H1 (cell line): Measurements from ENCODE around the gene UBE3B. TPM values are rescaled to one million over a fixed set of nuclear protein-coding genes. Genes with fewer than 3 reads are reported as not detected.

Experiments used
- CTCF ChIA-PET: fragments of 300-600 bp; sonication (Branson Sonifier 250); formaldehyde crosslinking; loops from one replicate; lab custom pipeline; 2021; ENCODE audit not compliant: partially characterized antibody; lab: Charles Lee
- POLR2A ChIA-PET: fragments of 300-600 bp; sonication (Branson Sonifier 250); formaldehyde crosslinking; loops from one replicate; lab custom pipeline; 2021; ENCODE audit warnings: inconsistent platforms; ENCODE audit not compliant: partially characterized antibody; lab: Charles Lee
- DNase-seq, 2 experiments: peaks; one replicate each; pipeline versions ENCODE4 v3.0.0 to v3.0.0-alpha.2; 2010 to 2022; ENCODE audit warnings: low spot score in 2 of 2, low read depth in 1 of 2, mixed read lengths in 1 of 2
- FAIRE-seq: peaks from 2 replicates; lab custom pipeline; 2011; peaks lifted over from hg19 to GRCh38; lab: Jason Lieb, UNC
- H2AFZ ChIP-seq: 2 replicates; pipeline ENCODE4 v1.8.1; 2012; ENCODE audit warnings: low read length, inconsistent platforms
- H2AK5ac ChIP-seq: 2 replicates; pipeline ENCODE4 v1.6.1; 2013; ENCODE audit warnings: low read depth, low read length
- H2BK120ac ChIP-seq: replicated peaks from 2 replicates; pipeline ENCODE3; 2013; ENCODE audit warnings: low read depth, low read length, inconsistent platforms
- H2BK12ac ChIP-seq: 2 replicates; pipeline ENCODE4 v1.6.1; 2013; ENCODE audit warnings: low read depth, low read length
- H2BK15ac ChIP-seq: 2 replicates; pipeline ENCODE4 v1.6.1; 2013; ENCODE audit warnings: low read length
- H2BK20ac ChIP-seq: 2 replicates; pipeline ENCODE4 v1.6.1; 2013; ENCODE audit warnings: low read length
- H2BK5ac ChIP-seq: 2 replicates; pipeline ENCODE4 v1.6.1; 2013; ENCODE audit warnings: low read depth, low read length
- H3K14ac ChIP-seq: 2 replicates; pipeline ENCODE4 v1.6.1; 2013; ENCODE audit warnings: inconsistent platforms; ENCODE audit not compliant: insufficient read length
- H3K18ac ChIP-seq: 2 replicates; pipeline ENCODE4 v1.6.1; 2013; ENCODE audit warnings: low read length; ENCODE audit errors: extremely low read depth
- H3K23ac ChIP-seq: 2 replicates; pipeline ENCODE4 v1.6.1; 2013; ENCODE audit warnings: inconsistent platforms; ENCODE audit not compliant: insufficient read length
- H3K23me2 ChIP-seq: 2 replicates; pipeline ENCODE4 v1.6.1; 2013; ENCODE audit warnings: low read depth, low read length
- H3K27ac ChIP-seq: 2 replicates; pipeline ENCODE4 v1.6.1; 2011; ENCODE audit warnings: low read depth, low read length, inconsistent platforms
- H3K27me3 ChIP-seq, 4 experiments: replicated peaks in 1 of 4; 1 replicate in 1 of 4; 2 replicates in 3 of 4; pipeline versions ENCODE4 v1.6.1 to v1.8.1; 2011 to 2013; ENCODE audit warnings: low read length in 3 of 4, mild to moderate bottlenecking in 3 of 4, inconsistent platforms in 2 of 4, mixed read lengths in 2 of 4, moderate library complexity in 1 of 4; ENCODE audit not compliant: control insufficient read depth in 3 of 4, insufficient read depth in 3 of 4; ENCODE audit errors: extremely low read depth in 1 of 4
- H3K36me3 ChIP-seq, 4 experiments: 2 replicates each; pipeline versions ENCODE4 v1.6.1 to v1.8.1; 2011 to 2013; ENCODE audit warnings: mild to moderate bottlenecking in 4 of 4, low read length in 3 of 4, moderate library complexity in 2 of 4, control low read depth in 1 of 4, inconsistent platforms in 1 of 4; ENCODE audit not compliant: insufficient read depth in 4 of 4, control insufficient read depth in 2 of 4
- H3K4ac ChIP-seq: replicated peaks from 2 replicates; pipeline ENCODE3; 2013; ENCODE audit warnings: low read length, low read depth, mixed read lengths, inconsistent platforms; ENCODE audit not compliant: insufficient read length
- H3K4me1 ChIP-seq, 4 experiments: replicated peaks in 1 of 4; 1 replicate in 1 of 4; 2 replicates in 3 of 4; pipeline versions ENCODE4 v1.6.1 to v1.8.1; 2011 to 2013; ENCODE audit warnings: low read length in 3 of 4, inconsistent platforms in 2 of 4, mixed read lengths in 1 of 4; ENCODE audit not compliant: insufficient read depth in 4 of 4, control insufficient read depth in 3 of 4
- H3K4me2 ChIP-seq, 2 experiments: 2 replicates each; pipeline versions ENCODE4 v1.6.1 to v1.8.1; 2011 to 2013; ENCODE audit warnings: low read depth in 2 of 2, low read length in 2 of 2, control low read depth in 1 of 2, inconsistent platforms in 1 of 2, mild to moderate bottlenecking in 1 of 2; ENCODE audit not compliant: insufficient read depth in 1 of 2
- H3K4me3 ChIP-seq, 4 experiments: fragments of 200-600, 300-600 bp in 1 of 4; sonication (generic), shearing (Covaris generic), sonication (Bioruptor Twin) in 1 of 4; 2 replicates each; pipeline versions ENCODE4 v1.5.1 to v1.8.1; 2011 to 2016; ENCODE audit warnings: low read length in 4 of 4, low read depth in 3 of 4, control low read depth in 2 of 4, inconsistent platforms in 2 of 4, mild to moderate bottlenecking in 2 of 4, mixed read lengths in 1 of 4, moderate library complexity in 1 of 4; ENCODE audit not compliant: insufficient read depth in 2 of 4; ENCODE audit errors: extremely low read depth in 1 of 4
- H3K56ac ChIP-seq: replicated peaks from 2 replicates; pipeline ENCODE3; 2013; ENCODE audit warnings: low read depth, mild to moderate bottlenecking, mixed read lengths, low read length, inconsistent platforms; ENCODE audit not compliant: insufficient read length
- H3K79me1 ChIP-seq: 2 replicates; pipeline ENCODE4 v1.6.1; 2013; ENCODE audit warnings: low read depth, low read length, control low read depth
- H3K79me2 ChIP-seq, 2 experiments: 2 replicates each; pipeline versions ENCODE4 v1.6.1 to v1.8.1; 2012 to 2013; ENCODE audit warnings: low read length in 2 of 2, mild to moderate bottlenecking in 2 of 2, inconsistent platforms in 1 of 2; ENCODE audit not compliant: insufficient read depth in 2 of 2, control insufficient read depth in 1 of 2
- H3K9ac ChIP-seq, 4 experiments: replicated peaks in 1 of 4; 1 replicate in 1 of 4; 2 replicates in 3 of 4; pipeline versions ENCODE4 v1.6.1 to v1.8.1; 2011 to 2013; ENCODE audit warnings: low read depth in 3 of 4, low read length in 3 of 4, control low read depth in 2 of 4, mild to moderate bottlenecking in 2 of 4, moderate library complexity in 2 of 4, inconsistent platforms in 1 of 4; ENCODE audit errors: extremely low read depth in 1 of 4
- H3K9me3 ChIP-seq, 2 experiments: 2 replicates each; pipeline versions ENCODE4 v1.6.1 to v1.8.1; 2012 to 2013; ENCODE audit warnings: mild to moderate bottlenecking in 2 of 2, moderate library complexity in 2 of 2, control low read depth in 1 of 2, inconsistent platforms in 1 of 2, low read depth in 1 of 2, low read length in 1 of 2, mixed read lengths in 1 of 2; ENCODE audit not compliant: insufficient read depth in 2 of 2
- H4K20me1 ChIP-seq, 2 experiments: replicated peaks in 1 of 2; 2 replicates each; pipeline versions ENCODE3 to v1.8.1; 2011 to 2013; ENCODE audit warnings: inconsistent platforms in 2 of 2, low read length in 2 of 2, mild to moderate bottlenecking in 1 of 2; ENCODE audit not compliant: insufficient read depth in 2 of 2, control insufficient read depth in 1 of 2
- H4K5ac ChIP-seq: 2 replicates; pipeline ENCODE4 v1.6.1; 2013; ENCODE audit warnings: low read length, low read depth, mixed read lengths, inconsistent platforms; ENCODE audit not compliant: insufficient read length
- H4K8ac ChIP-seq: 2 replicates; pipeline ENCODE4 v1.8.0; 2013; ENCODE audit warnings: mild to moderate bottlenecking, moderate library complexity, low read length, inconsistent platforms; ENCODE audit not compliant: insufficient read depth; ENCODE audit errors: extremely low read depth
- H4K91ac ChIP-seq: replicated peaks from 2 replicates; pipeline ENCODE3; 2013; ENCODE audit warnings: low read length, mixed read lengths, inconsistent platforms; ENCODE audit not compliant: insufficient read length
- ASH2L ChIP-seq: fragments of 200-600, 300-600 bp; sonication (generic); IDR thresholded peaks from one replicate; pipeline ENCODE4 v1.7.1; 2017; ENCODE audit warnings: low read length
- CBX8 ChIP-seq: fragments of 300-800, 300-1000 bp; sonication (generic); IDR thresholded peaks from 2 replicates; pipeline ENCODE4 v1.7.1; 2016; ENCODE audit warnings: low read depth, low read length, borderline replicate concordance
- CHD2 ChIP-seq: IDR thresholded peaks from 2 replicates; pipeline ENCODE4 v1.6.1; 2012; ENCODE audit warnings: low read length, improper control_type of control experiment
- EP300 ChIP-seq, 2 experiments: IDR thresholded peaks; 1 replicate in 1 of 2; 2 replicates in 1 of 2; pipeline ENCODE4 v1.6.1; 2011 to 2012; ENCODE audit warnings: low read depth in 2 of 2, low read length in 2 of 2, mild to moderate bottlenecking in 2 of 2, borderline replicate concordance in 1 of 2, inconsistent platforms in 1 of 2, moderate library complexity in 1 of 2
- JUND ChIP-seq: IDR thresholded peaks from 2 replicates; pipeline ENCODE4 v1.6.1; 2011; ENCODE audit warnings: mild to moderate bottlenecking, improper control_type of control experiment, low read length
- KDM5A ChIP-seq: fragments of 200-600 bp; IDR thresholded peaks from 2 replicates; pipeline ENCODE4 v1.7.1; 2012; ENCODE audit warnings: mild to moderate bottlenecking, low read length, inconsistent platforms, mixed read lengths
- MAX ChIP-seq: IDR thresholded peaks from 2 replicates; pipeline ENCODE4 v1.6.1; 2012; ENCODE audit warnings: inconsistent platforms
- RAD21 ChIP-seq, 2 experiments: IDR thresholded peaks in 1 of 2; conservative IDR thresholded peaks in 1 of 2; 2 replicates each; pipeline ENCODE4 v1.6.1; 2011; ENCODE audit warnings: low read depth in 2 of 2, low read length in 2 of 2, improper control_type of control experiment in 1 of 2, inconsistent platforms in 1 of 2, mild to moderate bottlenecking in 1 of 2, moderate library complexity in 1 of 2
- WGBS, 2 experiments: shearing (Covaris generic) in 1 of 2; methylation state at CpG; one replicate each; pipeline versions ENCODE4 v1.1.6 to v1.1.7; 2013 to 2015; ENCODE audit warnings: low lambda C conversion rate in 2 of 2, mixed read lengths in 2 of 2, inconsistent platforms in 1 of 2, low coverage in 1 of 2, missing lambda C conversion rate in 1 of 2; ENCODE audit not compliant: insufficient replicate concordance in 2 of 2, insufficient coverage in 1 of 2, insufficient read length in 1 of 2; ENCODE audit errors: extremely low coverage in 1 of 2, missing lambda C conversion rate in 1 of 2; 5-methylcytosine and 5-hydroxymethylcytosine counted together
- polyA plus RNA-seq, 7 experiments: library from polyadenylated mRNA; depleted of rRNA in 3 of 7; stranded (reverse) in 5 of 7; unstranded in 2 of 7; fragments of >200 nt in 5 of 7; fragments of 200-250 nt in 2 of 7; gene quantifications; 1 replicate in 5 of 7; 2 replicates in 1 of 7; 4 replicates in 1 of 7; pipeline versions ENCODE4 v1.2.1 to v1.2.3, GENCODE V29; 2011 to 2013; ENCODE audit warnings: missing spikeins in 2 of 7, mixed read lengths in 2 of 7
- total RNA-seq: library from RNA; stranded (reverse); fragmentation: NEBNext Ultra II Directional; extraction: Animal tissue kit (Norgen Biotek cat#: 25700); gene quantifications from 2 replicates; pipeline ENCODE4 v1.2.1, GENCODE V29; 2021
- TF ChIP-seq, protein P1 (sequence below): IDR thresholded peaks from 2 replicates; pipeline ENCODE4 v1.6.1; 2011; ENCODE audit warnings: low read length, improper control_type of control experiment

UBE3B gene
- total and polyA plus RNA-seq, 2 of the 8 experiments (the other 6 are each of a cell fraction or from before 2014, with no cell fraction given): 14.0 to 21.1 TPM

GRCh38 chr12:109464642-109465351 is 12.6 kb upstream of the UBE3B start:
- no peak overlapping the region for H3K23ac ChIP-seq
- TF ChIP-seq MAX (no peak), ASH2L (no peak), RAD21 (IDR thresholded peaks at IDR 0.05 in 1 of 2, conservative IDR thresholded peaks at IDR 0.05 in 1 of 2; ENCODE audit: low read depth in 2 of 2, low read length in 2 of 2) (no peak), KDM5A (no peak), CBX8 (no peak), EP300 (IDR thresholded peaks at IDR 0.05; ENCODE audit: borderline replicate concordance in 1 of 2, low read depth in 2 of 2, low read length in 2 of 2) (no peak), JUND (no peak), CHD2 (no peak)
- TF ChIP-seq, protein P1, sequence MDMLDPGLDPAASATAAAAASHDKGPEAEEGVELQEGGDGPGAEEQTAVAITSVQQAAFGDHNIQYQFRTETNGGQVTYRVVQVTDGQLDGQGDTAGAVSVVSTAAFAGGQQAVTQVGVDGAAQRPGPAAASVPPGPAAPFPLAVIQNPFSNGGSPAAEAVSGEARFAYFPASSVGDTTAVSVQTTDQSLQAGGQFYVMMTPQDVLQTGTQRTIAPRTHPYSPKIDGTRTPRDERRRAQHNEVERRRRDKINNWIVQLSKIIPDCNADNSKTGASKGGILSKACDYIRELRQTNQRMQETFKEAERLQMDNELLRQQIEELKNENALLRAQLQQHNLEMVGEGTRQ: no peak
- CTCF ChIA-PET: interaction anchor here (1.0 to 19.5 kb wide), 5 partner anchors 11 to 132 kb away, joined by 3 to 245 read pairs (median 5); no protein-coding TSS in a partner anchor
- H3K27me3 ChIP-seq: no peaks in the 10 kb centered on the region
- H3K4me2 ChIP-seq: no peak overlapping the region
- H2BK12ac ChIP-seq: no peak overlapping the region
- no peak overlapping the region for H3K4me3 ChIP-seq
- H2BK5ac ChIP-seq: no peak overlapping the region
- DNase-seq: no peak
- no peaks in the 10 kb centered on the region for H3K23me2 ChIP-seq
- H2AFZ ChIP-seq: no peak overlapping the region
- no peak for FAIRE-seq
- peaks cover 5 to 13% of the 10 kb centered on the region in 2 experiments for H4K20me1 ChIP-seq
- H3K56ac ChIP-seq: no peak overlapping the region
- POLR2A ChIA-PET: interaction anchor here (1.0 to 4.6 kb wide), 3 partner anchors 8 to 14 kb away, joined by 3 to 25 read pairs (median 9); partner anchors contain the start of genes KCTD10 and UBE3B
- peak overlapping the region; percentile 77; the same call in 1 of the 2 replicates for H2AK5ac ChIP-seq
- H4K91ac ChIP-seq: no peak overlapping the region
- H3K9me3 ChIP-seq: no peaks in the 10 kb centered on the region
- WGBS, 2 experiments: 91% methylated on average over 14 of the region's 14 CpGs; no CpG with 5 or more reads in 1 of the 2 experiments
- peak overlapping the region; percentile 62; the same call in 1 of the 2 replicates for H4K8ac ChIP-seq
- H3K4ac ChIP-seq: no peak overlapping the region
- no peak overlapping the region for H3K14ac ChIP-seq
- peaks cover 4 to 27% (median 10%) of the 10 kb centered on the region in 4 experiments; a peak in 7 of 8 replicates for H3K36me3 ChIP-seq
- H4K5ac ChIP-seq: no peak overlapping the region
- peaks cover 18 to 96% of the 10 kb centered on the region in 2 experiments for H3K79me2 ChIP-seq
- H3K79me1 ChIP-seq: peaks cover 22% of the 10 kb centered on the region
- no peak overlapping the region for H2BK20ac ChIP-seq
- H3K4me1 ChIP-seq: peaks cover 35 to 50% (median 36%) of the 10 kb centered on the region in 4 experiments
- H3K18ac ChIP-seq: no peak overlapping the region
- H2BK15ac ChIP-seq: no peak overlapping the region
- H3K27ac ChIP-seq: no peak overlapping the region
- no peak overlapping the region for H3K9ac ChIP-seq
- H2BK120ac ChIP-seq: no peak overlapping the region
